ENCODE results near the gene FILIP1. TPM values are rescaled to one million over a fixed set of nuclear protein-coding genes. Genes with fewer than 3 reads are reported as not detected.
A peak's percentile ranks its signal among the peaks of the same experiment; 100 is the strongest.
"Not testable (repeated sequence)": the region's sequence is repeated elsewhere in the genome, so short reads cannot be mapped to it uniquely, and the experiment has no call there.

FILIP1 gene
- polyA plus RNA-seq, 1 donor, result 57.6 TPM

GRCh38 chr6:75449630-75450206 lies 43.9 kb downstream of the FILIP1 start:
- no peak for DNase-seq (ENCODE audit: low read depth)

DNA sequence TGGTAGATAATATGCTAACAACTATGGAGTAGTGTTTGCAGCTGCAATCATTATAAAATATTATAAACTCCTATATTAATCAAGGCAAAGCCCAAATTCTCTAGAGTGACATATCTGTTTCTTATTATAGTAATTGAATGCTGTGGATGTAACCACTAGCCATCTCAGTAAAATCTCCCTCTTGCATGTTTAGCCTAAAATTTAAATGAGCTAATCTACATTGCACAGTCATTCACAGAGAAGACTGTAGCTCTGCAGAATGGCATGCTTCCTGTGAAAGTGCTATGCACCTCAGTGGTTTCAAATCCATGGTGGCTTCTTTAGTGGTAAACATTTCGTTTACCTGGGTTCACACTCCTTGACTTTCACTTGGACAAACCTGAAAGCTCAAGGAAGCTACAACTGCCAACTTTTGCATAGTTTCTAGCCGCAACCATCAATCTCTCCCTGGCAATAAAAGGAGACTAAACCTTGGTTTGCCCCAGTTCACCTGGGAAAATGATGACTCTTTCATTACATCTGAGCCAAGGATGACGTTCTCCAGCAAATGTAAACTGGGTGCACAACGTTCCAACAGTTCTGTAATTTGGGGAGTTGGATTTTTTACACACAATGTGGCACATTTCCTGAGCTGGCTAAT lies 47.2 kb downstream of the FILIP1 start:
- DNase-seq (ENCODE audit: low read depth), result no peak

GRCh38 chr6:75445738-75446137 lies 47.9 kb downstream of the FILIP1 start:
- no peak for DNase-seq (ENCODE audit: low read depth)

GRCh38 chr6:75444899-75445298 lies 48.7 kb downstream of the FILIP1 start:
- DNase-seq (ENCODE audit: low read depth), result no peak

GRCh38 chr6:75441883-75442282 lies 51.7 kb downstream of the FILIP1 start:
- not testable (repeated sequence) for DNase-seq (ENCODE audit: low read depth)

DNA sequence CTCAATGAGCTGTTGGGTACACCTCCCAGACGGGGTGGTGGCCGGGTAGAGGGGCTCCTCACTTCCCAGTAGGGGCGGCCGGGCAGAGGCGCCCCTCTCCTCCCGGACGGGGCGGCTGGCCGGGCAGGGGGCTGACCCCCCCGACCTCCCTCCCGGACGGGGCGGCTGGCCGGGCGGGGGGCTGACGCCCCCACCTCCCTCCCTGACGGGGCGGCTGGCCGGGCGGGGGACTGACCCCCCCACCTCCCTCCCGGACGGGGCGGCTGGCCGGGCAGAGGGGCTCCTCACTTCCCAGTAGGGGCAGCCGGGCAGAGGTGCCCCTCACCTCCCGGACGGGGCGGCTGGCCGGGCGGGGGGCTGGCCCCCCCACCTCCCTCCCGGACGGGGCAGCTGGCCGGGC lies 52.1 kb downstream of the FILIP1 start:
- DNase-seq (ENCODE audit: low read depth), result not testable (repeated sequence)

- DNase-seq (ENCODE audit: low read depth), result no peak
Observed at GRCh38 chr6:75438442-75439116, 55.0 kb downstream of the FILIP1 start.

DNA sequence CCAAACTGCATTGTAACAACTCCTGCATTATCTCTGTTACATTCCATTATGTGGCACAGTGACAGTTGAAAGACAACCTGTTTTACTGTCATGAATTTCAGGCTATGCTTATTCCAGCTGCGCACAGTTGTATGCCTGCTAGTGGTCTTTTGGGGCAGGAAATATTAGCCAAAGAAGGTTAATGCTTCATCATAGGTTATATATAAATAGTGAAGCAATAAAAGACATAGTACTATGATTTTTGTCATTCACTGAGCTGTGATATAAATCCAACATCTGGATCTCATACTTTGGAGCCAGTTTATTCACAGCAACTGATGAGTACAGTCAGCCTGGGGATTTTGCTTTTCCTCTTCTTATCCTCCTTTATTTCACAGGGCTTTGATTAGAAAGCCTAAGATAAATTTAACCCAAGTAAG lies 55.6 kb downstream of the FILIP1 start:
- DNase-seq (ENCODE audit: low read depth), result peak; percentile 77

DNA sequence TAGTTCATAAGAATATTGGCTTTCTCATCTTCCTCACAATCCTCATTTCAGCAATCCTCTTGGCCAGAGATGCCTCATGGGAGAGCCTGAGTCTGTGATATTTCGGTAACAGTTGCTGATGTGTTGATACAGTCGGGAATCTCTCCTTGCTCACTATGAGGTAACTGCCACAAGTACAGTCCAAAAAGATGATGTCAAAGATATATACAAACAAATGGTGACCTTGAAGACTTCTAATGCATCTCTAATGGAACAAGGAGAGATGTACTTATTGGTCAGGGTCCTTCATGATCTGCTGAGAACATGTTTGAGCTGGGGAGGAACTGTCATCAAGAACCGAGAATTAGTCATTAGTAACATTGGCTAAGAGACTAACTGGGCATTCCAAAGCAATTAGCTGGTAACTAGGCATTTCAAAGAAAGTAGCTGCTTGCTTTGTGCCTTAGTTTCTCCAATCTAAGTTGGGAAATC lies 56.1 kb downstream of the FILIP1 start:
- peak; percentile 87 for DNase-seq (ENCODE audit: low read depth)

DNA sequence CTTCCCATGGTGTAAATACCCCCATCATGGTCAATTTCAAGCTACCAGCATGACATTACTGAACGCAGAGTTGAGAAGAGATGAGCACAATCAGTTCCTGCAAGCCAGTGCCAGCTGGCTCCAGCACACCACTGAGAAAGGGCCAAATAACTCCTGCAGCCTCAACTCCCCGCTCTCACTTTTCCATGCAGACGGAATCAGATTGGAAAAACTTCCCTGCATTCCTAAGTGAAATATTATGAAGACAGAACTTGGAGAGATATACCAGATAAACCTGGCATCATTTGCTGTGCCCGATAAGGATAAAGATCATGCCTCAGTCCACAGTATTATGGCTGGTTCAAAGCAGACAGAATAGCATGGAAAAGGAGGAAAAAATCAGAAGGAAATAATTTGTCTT lies 56.7 kb downstream of the FILIP1 start:
- peak; percentile 71 for DNase-seq (ENCODE audit: low read depth)

DNA sequence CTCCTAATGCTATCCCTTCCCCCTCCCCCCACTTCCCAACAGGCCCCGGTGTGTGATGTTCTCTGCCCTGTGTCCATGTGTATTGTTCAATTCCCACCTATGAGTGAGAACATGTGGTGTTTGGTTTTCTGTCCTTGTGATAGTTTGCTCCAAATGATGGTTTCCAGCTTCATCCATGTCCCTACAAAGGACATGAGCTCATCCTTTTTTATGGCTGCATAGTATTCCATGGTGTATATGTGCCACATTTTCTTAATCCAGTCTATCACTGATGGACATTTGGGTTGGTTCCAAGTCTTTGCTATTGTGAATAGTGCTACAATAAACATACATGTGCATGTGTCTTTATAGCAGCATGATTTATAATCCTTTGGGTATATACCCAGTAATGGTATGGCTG lies 60.8 kb downstream of the FILIP1 start:
- DNase-seq (ENCODE audit: low read depth), result not testable (repeated sequence)

DNA sequence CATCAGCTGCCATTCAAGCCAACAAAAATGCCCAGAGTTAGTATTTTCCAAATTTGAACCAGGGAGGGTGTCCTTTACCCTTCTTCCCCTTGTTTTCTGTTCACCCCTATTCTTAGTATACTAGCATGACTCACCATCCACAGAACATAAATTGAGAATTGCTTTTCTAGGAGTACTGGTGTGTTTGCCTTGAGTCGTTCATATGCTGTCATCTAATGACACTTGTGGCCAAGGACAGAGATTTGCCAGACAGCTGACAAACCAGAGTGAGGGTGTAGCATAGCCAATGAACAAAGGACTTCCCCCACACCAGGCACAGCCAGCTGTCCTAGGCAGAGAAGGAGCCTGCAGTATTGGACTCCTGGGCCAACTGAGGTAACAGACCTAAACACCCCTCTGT lies 62.2 kb downstream of the FILIP1 start:
- no peak for DNase-seq (ENCODE audit: low read depth)

- no peak for DNase-seq (ENCODE audit: low read depth)
Observed at GRCh38 chr6:75430631-75431325, 62.8 kb downstream of the FILIP1 start.

GRCh38 chr6:75429061-75429703 lies 64.4 kb downstream of the FILIP1 start:
- DNase-seq (ENCODE audit: low read depth), result no peak

GRCh38 chr6:75428204-75428603 lies 65.4 kb downstream of the FILIP1 start:
- no peak for DNase-seq (ENCODE audit: low read depth)

DNA sequence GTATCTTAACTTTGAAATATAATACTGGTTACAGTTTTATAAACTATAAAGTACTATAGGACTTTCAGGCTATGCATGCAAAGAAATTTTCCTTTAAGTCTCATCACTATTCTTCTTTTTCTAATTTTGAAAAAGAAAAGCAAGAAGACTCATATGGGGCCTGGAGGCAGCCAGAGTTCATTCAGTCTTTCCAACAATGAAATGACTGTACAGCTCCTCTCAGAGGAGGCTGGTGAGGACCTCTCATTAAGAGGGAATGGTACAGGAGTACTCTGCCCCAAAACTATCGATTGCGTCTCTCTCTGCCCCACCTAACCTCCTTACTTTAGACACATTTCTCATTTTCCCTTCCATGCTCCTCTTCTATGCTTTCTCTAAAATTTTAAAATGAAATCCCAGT lies 66.3 kb downstream of the FILIP1 start:
- DNase-seq (ENCODE audit: low read depth), result no peak

DNA sequence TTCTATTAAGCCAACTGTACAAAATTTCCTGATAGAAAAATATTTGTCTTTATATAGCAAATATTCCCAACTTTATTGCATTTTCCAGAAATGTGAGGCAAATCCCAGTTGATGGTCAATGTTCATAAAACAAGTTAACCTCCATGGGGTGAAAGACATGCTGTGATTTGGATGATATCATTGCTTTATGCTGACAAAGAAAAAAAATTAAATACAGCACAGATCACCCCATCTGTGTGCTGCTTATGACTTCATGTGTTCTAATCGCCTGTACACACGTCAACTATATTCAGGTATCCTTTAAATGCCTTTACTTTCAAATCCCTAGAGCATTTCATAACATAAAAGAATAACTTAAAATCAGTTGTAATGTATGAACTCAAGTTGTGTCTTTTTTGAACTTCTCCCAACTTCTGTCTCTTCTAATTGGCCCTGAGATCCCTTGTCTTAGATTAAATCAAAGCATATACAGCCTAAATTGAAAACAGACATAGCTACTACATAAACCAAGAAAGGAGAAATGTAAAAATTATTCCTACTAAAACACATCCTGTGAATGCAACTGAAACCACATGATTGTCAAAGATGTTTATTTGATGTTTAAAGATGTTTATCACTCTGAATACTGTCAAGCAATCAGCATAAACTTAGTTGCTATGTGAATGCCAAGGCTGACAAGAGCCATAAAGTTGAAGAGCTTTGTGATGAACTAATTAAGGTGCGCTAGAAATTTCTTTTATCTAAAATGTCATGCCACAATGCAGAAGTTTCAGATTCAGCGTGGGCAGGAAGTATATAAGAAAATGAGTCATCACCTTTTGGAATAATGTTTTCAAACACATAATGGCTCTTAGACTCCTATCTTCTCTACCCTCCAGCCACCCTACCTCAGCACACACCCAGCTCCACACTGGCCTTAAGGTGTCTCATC lies 68.7 kb downstream of the FILIP1 start:
- DNase-seq (ENCODE audit: low read depth), result no peak

DNA sequence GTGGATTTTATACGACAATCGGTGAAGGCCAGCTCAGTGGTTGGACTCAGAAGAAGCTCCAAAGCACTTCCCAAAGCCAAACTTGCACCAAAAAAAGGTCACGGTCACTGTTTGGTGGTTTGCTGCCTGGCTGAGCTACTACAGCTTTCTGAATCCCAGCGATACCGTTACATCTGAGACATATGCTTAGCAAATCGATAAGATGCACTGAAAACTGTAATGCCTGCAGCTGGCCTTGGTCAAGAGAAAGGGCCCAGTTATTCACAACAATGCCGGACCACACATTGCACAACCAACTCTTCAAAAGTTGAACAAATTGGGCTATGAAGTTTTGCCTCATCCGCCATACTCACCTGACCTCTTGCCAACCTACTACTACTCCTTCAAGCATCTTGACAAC lies 70.2 kb downstream of the FILIP1 start:
- no peak for DNase-seq (ENCODE audit: low read depth)

- no peak for DNase-seq (ENCODE audit: low read depth)
Observed at GRCh38 chr6:75422024-75422639, 71.5 kb downstream of the FILIP1 start.

- DNase-seq (ENCODE audit: low read depth), result no peak
Observed at GRCh38 chr6:75421316-75422023, 72.1 kb downstream of the FILIP1 start.

Data from forelimb muscle (tissue), 1 donor.